HG02943 (cell line): ENCODE results near the gene GALP.
"Not testable (repeated sequence)": the region's sequence is repeated elsewhere in the genome, so short reads cannot be mapped to it uniquely, and the experiment has no call there.

ENCODE experiments used
- ATAC-seq: cut with Tn5 transposase; IDR thresholded peaks from one replicate; pipeline ENCODE4 v1.9.1; 2021; ENCODE audit warnings: mild to moderate bottlenecking, low read depth, moderate library complexity; ENCODE audit not compliant: unreplicated experiment

The GALP gene

GRCh38 chr19:56147307-56147706, 28.5 kb upstream of the GALP start:
- ATAC-seq: no peak

DNA sequence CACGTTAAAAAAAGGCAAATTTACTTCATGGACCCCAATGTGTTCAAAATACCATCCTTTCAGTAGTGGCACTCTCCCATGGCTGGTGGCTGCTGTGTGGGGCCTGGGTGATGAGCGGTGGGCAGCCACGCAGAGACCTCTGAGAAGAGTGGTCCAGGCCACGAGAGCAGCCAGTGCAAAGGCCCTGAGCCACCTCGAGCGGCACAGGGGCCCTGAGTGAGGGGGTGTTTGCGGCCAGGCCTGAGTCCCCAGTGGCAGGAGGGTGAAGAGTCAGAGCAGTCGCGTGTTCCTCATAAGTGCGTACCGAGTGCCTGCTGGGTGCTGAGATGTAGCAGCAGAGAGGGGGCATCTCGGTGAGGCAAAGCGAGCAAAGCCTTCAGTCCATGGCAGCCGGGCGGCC, 27.7 kb upstream of the GALP start:
- ATAC-seq: no peak

DNA sequence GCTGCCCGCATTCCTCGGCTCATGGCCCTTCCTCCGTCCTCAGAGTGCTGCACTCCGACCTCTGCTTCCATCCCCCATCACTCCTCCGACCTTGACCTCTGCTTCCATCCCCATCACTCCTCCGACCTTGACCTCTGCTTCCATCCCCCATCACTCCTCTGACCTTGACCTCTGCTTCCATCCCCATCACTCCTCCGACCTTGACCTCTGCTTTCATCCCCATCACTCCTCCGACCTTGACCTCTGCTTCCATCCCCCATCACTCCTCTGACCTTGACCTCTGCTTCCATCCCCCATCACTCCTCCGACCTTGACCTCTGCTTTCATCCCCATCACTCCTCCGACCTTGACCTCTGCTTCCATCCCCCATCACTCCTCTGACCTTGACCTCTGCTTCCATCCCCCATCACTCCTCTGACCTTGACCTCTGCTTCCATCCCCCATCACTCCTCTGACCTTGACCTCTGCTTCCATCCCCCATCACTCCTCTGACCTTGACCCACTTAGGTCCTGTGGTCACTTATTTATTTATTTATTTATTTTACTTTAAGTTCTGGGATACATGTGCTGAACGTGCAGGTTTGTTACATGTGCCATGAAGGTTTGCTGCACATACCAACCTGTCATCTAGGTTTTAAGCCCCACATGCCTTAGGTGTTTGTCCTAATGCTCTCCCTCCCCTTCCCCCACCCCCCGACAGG, 26.7 kb upstream of the GALP start:
- not testable (repeated sequence) for ATAC-seq

DNA sequence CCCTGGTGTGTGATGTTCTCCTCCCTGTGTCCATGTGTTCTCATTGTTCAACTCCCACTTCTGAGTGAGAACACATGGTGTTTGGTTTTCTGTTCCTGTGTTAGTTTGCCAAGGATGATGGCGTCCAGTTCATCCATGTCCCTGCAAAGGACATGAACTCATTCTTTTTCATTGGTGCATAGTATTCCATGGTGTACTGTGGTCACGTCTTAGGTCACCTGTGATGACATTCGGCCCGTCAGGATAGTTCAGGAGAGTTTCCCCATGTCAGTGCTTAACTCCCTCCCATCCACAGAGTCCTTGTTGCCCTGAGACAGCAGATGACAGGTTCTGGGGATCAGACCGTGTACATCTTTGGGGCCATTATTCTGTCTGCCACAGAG, 26.2 kb upstream of the GALP start:
- no peak for ATAC-seq

GRCh38 chr19:56150358-56150757, 25.4 kb upstream of the GALP start:
- no peak for ATAC-seq

GRCh38 chr19:56152644-56153043, 23.2 kb upstream of the GALP start:
- ATAC-seq: no peak

DNA sequence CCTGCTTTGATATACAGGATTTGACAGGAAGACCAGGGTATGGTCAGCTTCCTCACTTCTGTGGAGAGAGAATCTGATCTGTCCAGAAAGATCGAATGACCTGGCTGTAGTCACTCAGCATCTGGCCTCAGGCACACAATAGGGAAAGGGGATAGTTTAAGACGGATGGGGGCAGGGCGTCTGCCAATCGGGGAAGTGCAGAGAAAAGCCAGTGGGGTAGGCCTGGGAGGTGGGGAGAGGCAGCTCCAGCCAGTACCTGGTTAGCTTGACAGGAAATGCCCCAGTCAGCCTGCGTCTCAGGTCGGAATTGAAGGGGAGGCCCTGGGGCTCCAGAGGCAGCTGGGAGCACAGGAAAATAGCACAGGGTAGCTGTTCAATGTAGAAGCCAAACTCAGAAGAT, 22.3 kb upstream of the GALP start:
- no peak for ATAC-seq

DNA sequence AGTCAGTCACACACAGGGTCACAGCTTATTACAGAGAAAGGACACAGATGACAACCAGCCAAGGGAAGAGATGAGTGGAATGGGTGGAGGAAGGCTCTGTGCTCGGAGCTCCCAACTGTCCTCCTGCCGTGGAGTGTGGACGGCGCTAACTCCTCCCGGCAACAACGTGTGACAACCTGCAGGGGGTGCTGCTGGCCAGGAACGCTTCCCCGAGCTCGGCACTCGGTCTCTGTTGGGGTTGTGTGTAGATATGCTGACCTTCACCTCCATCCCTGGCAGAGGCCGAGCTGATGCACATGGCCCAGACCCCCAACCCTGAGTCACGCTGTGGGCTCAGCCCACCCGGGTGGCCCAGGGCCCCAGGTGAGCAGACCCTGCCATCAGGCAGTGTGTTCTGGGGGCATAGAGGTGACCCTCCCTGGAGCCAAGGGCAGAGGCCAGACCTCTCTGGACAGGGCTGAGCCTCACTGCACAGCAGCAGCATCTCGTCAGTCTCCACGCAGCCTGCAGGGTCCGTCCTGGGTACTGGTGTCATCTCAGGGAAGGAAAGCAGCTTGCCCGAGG, 20.6 kb upstream of the GALP start:
- ATAC-seq: no peak

DNA sequence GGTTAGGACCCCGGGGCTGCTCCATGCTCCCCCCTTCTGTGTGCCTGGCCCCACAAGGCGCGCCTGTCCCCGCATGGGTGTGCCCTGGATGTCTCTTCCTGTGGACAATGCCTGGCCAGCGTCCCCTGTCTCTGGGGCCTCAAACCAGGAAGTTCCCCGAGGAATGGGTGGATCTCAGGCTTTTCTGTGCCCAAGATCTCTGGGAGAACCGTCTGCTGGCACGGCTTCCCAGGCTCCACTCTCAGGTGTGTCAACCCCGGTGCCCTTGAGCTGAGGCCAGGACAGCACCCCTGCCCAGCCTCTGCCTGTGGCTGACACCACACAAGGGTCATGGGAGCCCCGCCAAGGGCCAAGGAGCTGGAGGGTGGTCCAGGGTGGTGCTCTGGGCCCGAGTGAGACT, 19.0 kb upstream of the GALP start:
- ATAC-seq: no peak

GRCh38 chr19:56158170-56158757, 17.5 kb upstream of the GALP start:
- no peak for ATAC-seq

DNA sequence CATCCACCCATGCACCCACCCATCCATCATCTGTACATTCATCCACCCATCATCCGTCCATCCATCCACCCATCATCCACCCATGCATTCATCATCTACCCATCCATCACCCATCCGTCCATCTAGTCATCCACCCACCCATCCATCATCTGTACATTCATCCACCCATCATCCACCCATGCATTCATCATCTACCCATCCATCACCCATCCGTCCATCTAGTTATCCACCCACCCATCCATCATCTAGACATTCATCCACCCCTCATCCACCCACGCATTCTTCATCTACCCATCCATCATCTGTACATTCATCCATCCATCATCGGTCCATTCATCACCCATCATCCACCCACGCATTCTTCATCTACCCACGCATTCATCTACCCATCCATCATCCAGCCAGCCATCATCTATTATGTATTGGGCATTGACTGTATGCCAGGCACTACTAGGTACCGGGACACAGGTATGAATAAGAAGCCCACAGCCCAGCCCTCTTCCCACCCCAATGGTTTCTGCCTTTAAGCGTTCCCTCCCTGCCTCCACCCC, 16.7 kb upstream of the GALP start:
- ATAC-seq: no peak

DNA sequence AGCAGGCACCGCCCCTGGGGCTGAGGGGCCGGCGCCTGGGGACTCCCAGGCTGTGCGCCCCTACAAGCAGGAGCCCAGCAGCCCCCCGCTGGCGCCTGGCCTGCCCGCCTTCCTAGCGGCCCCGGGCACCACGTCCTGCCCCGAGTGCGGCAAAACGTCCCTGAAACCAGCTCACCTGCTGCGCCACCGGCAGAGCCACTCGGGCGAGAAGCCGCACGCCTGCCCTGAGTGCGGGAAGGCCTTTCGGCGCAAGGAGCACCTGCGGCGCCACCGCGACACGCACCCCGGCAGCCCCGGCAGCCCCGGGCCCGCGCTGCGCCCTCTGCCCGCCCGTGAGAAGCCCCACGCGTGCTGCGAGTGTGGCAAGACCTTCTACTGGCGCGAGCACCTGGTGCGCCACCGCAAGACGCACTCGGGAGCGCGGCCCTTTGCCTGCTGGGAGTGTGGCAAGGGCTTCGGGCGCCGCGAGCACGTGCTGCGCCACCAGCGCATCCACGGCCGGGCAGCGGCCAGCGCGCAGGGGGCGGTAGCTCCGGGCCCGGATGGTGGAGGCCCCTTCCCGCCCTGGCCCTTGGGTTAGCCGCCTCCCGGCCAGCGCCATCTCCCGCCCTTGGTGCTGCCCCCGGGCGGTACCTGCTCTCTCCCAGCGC, 16.1 kb upstream of the GALP start:
- no peak for ATAC-seq

GRCh38 chr19:56161534-56161933, 14.3 kb upstream of the GALP start:
- no peak for ATAC-seq

GRCh38 chr19:56162258-56162657, 13.6 kb upstream of the GALP start:
- ATAC-seq: no peak

- ATAC-seq: no peak
Measured at GRCh38 chr19:56163097-56163496, 12.7 kb upstream of the GALP start.

DNA sequence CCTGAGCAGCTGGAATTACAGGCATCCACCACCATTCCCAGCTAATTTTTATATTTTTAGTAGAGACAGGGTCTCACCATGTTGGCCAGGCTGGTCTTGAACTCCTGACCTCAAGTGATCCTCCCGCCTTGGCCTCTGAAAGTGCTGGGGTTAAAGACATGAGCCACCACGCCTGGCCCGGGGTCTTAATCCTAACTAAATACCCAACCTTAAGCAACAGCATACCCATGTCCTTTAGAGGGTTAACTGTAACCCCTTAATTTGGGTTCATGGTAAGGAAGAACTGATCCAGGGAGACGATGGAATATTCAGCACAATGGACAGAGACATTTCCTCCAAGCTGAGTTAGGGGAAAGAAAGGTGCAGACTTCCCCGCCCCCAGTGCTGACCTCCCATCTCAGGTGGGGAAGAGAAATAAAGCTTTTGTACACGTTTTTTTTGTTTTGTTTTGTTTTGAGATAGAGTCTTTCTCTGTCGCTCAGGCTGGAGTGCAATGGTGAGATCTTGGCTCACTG, 8.7 kb upstream of the GALP start:
- no peak for ATAC-seq

DNA sequence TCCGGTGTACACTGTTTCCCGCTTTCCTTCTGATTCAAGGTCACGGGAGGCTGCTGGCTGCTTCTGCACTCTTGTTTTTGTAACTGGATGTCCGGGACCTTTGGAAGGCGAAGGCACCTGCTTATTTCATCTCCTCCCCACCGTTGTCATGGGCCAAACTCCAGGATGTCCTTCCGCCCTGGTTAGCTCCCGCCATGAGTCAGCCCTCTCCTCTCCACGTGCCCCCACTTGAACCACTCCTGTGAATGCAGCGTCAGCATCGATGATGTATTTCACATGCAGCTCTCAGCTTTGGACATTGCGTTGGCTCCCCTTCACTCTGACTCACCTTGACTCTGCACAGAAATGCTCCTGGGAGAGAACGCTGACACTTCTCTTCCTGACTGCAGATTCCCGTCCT, 5.5 kb upstream of the GALP start:
- no peak for ATAC-seq

- ATAC-seq: no peak
Measured at GRCh38 chr19:56174086-56174485, 1.7 kb upstream of the GALP start.

GRCh38 chr19:56174550-56174949, 1.3 kb upstream of the GALP start:
- no peak for ATAC-seq

DNA sequence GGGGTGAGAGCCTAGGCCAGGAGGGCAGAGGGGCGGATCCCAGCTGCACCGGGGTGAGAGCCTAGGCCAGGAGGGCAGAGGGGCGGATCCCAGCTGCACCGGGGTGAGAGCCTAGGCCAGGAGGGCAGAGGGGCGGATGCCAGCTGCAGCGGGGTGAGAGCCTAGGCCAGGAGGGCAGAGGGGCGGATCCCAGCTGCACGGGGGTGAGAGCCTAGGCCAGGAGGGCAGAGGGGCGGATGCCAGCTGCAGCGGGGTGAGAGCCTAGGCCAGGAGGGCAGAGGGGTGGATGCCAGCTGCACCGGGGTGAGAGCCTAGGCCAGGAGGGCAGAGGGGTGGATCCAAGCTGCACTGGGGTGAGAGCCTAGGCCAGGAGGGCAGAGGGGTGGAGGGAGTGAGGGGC, 502 bp downstream of the GALP start:
- ATAC-seq: not testable (repeated sequence)

DNA sequence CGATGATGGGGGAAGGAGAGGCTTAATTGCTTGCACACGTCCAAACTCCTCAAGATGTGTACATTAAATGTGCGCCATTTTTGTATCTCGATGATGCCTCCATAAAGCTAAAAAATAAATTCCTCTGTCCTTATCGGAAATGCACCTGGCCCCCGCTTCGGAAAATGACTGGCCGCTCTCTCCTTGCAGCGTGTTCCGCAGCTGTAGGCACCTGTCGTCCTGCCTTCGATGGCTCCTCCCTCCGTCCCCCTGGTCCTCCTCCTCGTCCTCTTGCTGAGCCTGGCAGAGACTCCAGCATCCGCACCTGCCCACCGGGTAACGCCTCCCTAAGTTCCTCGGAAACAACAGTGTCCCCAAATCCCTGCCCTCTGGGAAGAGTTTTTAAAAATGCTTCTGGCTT, 1.1 kb downstream of the GALP start:
- no peak for ATAC-seq
